HuH-7 (cell line): ENCODE measurements around the gene OTUB2.
"Not testable (repeated sequence)": the region's sequence is repeated elsewhere in the genome, so short reads cannot be mapped to it uniquely, and the experiment has no call there.

Experiments used
- DNase-seq: peaks from one replicate; pipeline ENCODE4 v3.0.0; 2011; ENCODE audit warnings: low spot score

The OTUB2 gene

DNA sequence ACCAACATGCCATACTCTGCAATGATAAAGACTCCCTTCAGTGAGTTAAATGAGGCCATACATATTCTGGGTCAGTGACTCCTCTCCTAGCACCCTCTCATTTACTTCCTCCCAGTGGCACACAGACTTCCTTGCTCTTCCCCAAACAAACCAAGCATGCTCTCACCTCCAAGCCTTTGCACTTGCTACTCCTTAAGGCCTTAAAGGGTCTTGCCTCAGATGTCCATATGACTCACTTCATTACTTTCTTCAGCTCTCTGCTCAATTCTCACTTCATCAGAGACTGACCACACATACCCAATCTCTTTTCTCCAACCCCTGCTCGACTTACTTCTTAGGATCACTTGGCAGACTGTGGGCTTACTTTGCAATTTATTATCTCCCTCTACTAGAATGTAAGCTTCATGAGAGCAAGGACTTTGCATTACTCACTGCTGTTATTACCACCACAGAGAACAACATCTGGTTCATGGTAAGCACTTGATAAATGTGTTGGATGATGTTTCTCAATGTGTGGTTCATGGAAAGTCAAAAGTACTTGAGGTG is 32.1 kb downstream of the OTUB2 start:
- DNase-seq = no peak

DNA sequence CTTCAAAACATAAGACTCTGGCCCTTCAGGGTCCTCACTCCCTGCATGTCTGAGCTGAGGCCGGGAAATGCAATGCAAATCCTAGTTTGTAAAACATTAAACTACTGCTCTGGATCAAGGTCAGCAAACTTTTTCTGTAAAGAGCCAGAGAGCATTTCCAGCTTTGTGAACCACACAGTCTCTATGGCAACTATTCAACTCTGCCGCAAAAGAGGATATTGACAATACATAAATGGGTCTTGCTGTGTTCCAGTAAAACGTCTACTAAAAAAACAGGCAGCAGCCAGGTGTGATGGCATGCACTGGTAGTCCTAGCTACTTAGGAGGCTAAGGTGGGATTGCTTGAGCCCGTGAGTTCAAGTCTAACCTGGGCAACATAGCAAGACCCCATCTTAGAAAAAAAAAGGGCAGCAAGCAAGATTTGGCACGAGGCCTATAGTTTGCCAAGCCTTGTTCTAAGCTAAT is 32.6 kb downstream of the OTUB2 start:
- no peak for DNase-seq

DNA sequence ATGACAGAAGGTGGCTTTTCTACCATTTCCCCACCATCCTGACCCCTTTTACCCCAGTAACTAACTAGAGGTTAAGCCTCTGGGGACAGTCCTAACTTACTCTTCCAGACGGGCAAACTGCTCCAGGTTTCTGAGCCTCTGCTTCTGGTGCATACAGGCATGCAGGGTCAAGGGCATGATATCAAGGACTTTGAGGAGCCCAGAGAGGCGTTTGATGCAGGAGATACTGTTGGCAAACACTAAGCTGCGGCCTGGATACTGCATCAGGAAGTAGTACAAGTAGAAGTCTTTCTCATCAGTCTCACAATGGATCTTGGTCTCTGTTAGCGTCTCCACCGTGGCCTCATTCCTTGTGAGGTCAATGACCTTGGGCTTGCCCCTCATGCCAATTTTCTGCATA is 33.9 kb downstream of the OTUB2 start:
- no peak for DNase-seq

DNA sequence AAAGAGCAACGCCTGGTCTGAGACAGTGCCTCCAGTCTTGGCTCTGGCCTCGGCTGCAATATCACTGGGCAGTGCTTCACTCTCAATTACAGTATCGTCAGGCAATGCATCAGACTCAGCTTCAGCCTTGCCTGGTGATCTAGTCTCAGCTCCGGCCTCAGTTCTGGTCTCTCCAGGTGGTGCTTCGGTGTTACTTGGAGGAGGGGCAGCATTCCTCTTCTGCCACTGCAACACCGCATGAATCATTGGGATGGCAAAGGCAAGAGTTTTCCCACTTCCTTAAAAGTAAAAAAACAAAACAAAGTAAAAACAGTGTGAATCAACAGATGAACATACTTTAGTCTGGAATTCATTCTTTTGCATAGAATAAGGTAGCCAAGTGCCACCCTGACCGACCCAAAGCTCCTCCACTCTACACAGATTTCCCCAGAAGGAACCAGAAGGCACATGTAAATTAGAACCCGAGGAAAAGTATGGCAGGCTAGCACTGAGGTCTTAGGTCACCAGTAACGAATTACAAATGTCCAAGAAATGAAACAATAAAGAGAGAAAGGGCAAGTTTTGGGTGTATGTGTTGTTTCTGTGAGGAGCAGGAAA is 36.3 kb downstream of the OTUB2 start:
- no peak for DNase-seq

DNA sequence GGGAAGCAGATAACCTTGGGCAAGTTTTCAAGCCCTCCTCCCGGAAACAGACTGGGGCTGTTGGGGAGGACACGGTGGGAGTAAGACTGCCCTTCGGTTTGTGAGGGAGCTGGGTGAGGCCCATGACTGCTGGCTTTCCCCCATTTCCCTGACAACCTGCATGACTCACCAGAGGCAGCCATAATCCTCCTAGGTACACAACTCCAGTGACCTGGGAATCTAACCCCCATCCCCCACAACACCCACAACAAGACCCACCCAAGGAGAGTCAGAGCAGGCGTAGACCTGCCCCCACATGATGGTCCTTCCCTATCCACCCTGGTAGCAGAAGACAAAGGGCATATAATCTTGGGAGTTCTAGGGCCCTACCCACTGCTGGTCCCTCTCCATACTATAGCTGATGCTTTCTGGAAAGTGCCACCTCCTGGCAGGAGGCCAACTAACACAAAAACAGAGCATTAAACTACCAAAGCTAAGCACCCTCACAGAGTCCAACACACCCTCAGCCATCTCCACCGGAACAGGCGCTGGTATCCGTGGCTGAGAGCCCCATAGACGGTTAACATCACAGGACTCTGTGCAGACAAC is 40.0 kb downstream of the OTUB2 start:
- DNase-seq = no peak

DNA sequence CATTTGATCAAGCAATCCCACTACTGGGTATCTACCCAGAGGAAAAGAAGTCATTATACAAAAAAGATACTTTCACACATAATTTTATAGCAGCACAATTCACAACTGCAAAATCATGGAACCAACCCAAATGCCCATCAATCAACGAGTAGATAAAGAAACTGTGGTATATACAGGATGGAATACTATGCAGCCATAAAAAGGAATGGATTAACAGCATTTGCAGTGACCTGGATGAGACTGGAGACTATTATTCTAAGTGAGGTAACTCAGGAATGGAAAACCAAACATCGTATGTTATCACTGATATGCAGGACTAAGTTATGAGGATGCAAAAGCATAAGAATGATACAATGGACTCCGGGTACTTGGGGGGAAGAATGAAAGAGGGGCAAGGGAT is 45.9 kb downstream of the OTUB2 start:
- DNase-seq = not testable (repeated sequence)

DNA sequence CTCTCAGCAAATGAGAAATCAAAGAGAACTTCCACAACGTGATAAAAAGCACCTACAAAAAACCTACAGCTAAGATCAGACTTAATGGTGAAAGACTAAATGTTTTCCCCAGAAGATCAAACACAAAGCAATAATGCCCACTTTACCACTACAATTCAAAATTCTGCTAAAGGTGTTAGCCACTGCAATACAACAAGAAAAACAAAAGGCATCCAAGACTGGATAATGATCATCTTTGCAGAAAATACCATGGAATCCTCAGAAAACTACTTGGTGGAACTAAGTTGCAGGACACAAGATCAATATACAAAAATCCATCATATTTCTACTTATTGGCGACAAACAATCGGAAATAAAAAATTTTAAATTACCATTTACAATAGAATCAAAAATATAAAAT is 48.4 kb downstream of the OTUB2 start:
- DNase-seq = no peak

DNA sequence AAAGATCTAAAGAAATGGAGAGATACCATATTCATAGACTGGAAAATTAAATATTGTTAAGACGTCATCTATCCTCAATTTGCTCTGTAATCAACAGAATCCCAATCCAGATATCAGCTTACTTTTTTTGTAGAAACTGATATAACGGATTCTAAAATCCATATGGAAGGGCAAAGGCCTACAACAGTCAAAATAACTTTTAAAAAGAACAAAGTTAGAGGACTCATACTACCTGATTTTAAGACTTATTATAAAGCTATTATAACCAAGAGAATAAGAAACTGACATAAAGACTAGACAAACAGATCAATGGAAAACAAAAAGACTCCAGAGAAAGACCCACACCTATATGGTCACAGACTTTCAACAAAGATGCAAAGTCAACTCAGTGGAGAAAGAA is 48.9 kb downstream of the OTUB2 start:
- DNase-seq = no peak

DNA sequence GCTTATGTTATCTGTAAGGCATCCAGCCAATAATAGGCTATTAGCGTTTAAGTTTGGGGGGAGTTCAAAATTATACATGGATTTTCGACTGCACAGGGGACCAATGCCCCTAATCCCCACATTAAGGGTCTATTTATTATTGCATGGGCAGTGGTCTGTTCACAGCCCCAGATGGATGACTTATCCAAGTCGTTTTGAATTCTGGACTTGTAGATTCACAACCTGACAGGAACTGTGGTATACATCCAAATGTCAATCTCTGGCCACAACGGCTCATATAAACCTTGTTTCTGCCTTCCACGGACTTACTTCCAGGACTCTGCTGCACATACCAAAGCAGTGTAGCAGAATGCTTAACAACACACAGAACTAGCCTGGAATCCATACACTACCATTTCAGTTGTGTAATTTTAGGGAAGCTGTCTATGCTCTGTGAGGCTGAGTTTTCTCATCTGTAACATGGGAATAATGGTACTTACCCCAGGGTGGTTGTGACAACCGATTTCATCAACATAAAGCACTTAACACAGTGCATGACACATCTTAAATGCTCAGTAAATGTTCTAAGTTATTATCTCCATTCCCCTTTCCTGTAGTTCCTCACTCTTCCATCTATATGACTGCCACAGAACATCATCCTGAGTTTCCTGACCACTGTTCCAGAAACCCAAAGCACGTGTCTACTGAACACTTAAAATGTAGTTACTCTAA is 51.1 kb downstream of the OTUB2 start:
- no peak for DNase-seq

DNA sequence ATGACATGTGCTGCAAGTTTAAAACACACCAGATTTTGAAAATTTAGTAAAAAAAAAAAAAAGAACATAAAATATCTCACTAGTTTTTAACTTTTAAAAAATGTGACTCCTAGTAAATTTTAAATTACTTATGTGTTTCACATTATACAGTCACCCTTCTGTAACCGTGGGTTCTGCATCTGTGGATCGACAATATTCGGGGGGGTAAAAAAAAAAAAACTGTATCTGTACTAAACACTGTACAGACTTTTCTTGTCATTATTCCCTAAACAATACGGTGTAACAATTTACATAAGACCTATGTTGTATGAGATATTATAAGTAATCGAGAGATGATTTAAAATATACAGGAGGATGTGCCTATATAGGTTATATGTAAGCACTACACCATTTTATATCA is 51.7 kb downstream of the OTUB2 start:
- no peak for DNase-seq

DNA sequence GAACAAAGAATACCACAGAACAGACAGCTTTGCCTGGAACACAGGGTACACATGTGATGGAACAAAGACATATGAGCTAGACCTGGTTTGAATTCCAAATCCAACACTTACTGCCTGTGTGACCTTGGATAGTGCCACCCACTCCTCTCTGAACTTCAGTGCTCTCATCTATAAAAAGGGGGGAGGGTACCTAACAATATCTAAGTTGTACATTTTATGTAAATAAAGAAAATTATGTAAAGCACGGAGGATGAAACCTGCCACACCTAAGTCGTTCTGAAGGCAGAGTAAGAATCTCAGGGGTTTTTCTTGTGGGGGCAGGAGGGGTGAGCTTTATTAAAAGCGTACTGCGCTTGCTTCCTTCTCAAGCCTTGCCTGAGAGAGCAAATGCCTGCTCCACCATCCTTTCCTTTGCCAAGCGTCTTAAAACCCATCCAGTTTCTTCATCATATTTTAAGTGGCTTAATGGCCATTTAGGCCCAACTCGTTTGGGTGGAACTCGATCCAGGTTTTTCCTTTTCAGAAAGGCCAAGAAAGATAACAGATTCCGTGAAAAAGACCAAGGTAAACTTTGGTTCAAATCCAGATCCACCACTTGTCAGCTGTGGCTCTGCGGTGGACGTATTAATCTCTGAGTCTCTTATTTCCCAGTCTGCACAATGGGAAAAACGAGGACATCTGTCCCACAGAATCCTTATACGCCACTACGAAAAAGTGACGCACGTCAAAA is 53.9 kb downstream of the OTUB2 start:
- DNase-seq = no peak

DNA sequence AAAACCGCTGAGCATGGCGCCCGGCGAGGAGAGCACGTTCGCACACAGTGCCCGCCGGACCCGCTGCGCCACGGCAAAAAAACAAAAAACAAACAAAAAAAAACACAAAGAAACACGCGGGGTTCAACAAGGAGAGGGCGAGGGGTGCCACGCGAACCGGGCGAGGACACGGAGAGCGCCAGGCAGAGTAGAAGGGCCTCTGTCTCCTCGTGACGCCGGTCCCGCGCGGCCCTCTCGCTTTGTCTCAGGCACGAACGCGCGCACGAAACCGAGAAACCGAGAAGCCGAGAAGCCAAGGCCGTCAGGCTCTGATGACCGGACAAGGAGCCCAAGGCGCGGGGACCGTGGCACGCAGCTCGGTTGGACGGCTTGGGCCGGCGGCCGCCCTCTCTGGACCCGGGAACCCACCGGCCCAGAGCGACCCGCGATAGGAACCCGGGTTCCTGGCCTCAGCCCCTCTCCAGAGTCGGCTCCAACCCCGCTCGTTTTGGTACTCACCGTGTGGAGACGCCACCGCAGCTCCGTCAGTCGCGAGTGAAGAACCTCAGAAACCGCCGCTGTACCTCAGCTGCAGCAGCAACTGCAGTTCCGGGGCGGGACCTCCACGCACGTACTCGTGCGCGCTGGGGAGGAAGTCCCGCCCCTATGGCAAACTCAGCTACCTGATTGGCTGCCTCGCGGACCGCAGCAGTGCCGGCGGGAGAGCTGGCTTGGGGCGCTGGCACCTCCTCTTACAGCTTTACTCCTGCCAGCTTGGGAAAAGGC is 54.7 kb downstream of the OTUB2 start, which contains the start of the genes DDX24 and IFI27L1:
DDX24 (minus strand) TSS at position 582 of the 765 bp plus-strand sequence. CDS start 1,460 bp downstream, outside the sequence.
IFI27L1 (plus strand) TSS at position 690 of the 765 bp plus-strand sequence. CDS start 15,628 bp downstream, outside the sequence.
- DNase-seq = peak; percentile 92

DNA sequence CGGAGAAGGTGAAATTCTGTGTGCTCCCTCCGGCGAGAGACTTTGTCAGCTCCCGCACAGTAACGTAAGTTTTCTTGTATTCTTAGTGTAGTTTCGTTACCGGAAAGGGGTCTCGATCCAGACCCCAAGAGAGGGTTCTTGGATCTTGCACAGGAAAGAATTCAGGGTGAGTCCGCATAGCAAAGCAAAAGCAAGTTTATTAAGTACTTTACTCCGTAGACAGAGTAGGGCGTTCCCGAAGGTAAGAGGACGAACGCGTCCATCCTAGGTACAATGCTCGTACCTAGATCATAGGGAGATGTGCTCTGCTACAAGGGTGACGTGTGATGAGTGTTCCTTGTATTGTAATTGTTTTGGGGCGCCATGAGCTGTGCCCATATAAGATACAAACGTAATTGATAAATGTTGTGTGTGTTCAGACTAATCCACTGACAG is 55.3 kb downstream of the OTUB2 start:
- DNase-seq = no peak

DNA sequence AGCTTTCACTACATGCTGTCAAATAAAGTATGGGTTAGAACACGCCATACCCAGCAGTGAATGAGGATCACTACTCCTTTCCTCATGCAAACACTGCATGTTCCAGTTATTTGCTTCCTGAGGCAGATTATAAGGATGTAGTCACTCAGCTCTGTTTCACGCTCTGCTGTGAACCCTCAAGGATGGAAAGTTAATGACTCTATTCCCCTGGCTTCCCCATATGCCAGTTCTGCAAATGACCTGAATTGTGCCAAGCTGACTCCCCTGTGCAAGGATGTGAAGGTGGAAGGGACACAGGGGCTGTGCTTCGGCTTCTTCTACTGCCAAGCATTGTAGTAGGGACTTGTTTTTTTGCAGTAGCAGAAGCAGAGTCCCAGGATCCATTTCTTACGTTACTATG is 61.8 kb downstream of the OTUB2 start:
- no peak for DNase-seq

DNA sequence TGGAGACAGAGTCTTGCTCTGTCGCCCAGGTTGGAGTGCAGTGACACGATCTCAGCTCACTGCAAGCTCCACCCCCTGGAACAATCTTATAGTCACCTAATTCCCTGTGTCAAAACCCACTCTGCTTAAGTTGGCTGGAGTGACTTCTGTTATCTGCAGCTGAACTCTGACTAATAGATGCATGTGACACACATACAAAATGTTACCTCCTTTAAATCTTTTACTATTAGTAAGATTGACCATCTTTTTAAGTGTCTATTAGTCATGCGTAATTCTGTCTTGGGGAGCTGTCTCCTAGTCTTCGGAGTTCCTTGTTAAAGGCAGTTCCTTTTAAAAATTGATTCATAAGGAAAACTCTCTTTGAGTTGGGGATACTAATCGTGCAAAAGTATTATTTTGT is 62.4 kb downstream of the OTUB2 start:
- DNase-seq = no peak

DNA sequence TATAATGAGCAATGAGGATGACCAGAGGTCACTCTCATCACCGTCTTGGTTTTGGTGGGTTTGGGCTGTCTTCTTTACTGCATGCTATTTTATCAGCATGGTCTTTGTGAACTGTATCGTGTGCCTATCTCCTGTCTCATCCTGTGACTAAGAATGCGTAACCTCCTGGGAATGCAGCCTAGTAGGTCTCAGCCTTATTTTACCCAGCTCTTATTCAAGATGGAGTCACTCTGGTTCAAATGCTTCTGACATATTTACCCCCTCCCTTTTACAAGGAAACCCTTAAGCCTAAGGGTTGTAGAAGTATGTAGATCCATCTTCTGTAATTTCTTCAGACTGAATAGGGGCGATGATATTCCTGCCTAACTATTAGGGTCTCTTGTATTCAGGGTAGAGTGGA is 63.3 kb downstream of the OTUB2 start:
- no peak for DNase-seq

DNA sequence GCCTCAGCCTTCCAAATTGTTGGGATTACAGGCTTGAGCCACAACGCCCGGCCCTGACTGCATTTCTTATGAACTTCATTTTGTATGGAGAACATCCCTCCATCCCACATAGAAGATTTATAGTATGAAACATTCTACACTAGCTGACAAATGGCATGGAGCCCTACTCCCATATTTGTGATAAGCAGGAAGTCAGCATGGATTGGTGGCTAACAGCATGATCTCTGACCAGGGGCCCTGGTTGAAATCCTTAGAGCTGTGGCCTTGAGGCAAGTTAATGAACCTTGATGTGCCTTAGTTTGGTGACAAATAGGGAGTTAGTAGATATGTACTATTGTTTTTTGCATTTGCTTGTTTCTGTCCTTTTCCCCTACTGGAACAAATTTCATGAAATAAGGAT is 67.3 kb downstream of the OTUB2 start:
- no peak for DNase-seq

DNA sequence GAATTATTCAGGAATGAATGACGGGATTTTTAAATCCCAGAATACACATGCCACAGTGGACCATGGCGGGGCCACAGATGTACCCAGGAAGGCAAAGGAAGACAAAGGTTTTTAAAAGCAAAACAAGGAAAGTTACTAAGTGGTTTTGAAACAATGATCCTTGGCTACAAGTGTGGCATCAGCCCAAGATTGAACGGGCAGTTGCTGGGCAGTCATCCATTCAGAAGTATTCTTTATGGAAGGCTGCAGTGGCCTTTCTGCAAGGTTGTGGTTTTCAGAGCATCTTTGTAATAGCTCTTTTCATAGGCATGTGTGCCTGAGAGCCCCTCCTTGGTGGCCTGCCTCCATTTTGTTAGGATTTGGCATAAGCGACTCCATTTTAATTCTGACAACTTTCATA is 71.0 kb downstream of the OTUB2 start:
- DNase-seq = no peak
